Measurements from ENCODE around the gene DIS3.
"Not testable (repeated sequence)": the region's sequence is repeated elsewhere in the genome, so short reads cannot be mapped to it uniquely, and the experiment has no call there.

DIS3 gene

GRCh38 chr13:72781451-72782439 lies at the start of gene DIS3, which contains the start of gene PIBF1:
Gene DIS3 (minus strand): TSS chr13:72781900. CDS start chr13:72781832, 68 bp downstream.
Gene PIBF1 (plus strand): TSS chr13:72782133. CDS start chr13:72783470, 1,337 bp downstream.
- DNase-seq (ENCODE audit: low read depth), result peak; percentile 93

- no peak for DNase-seq (ENCODE audit: low read depth)
These were observed 42.0 kb upstream of the DIS3 start for GRCh38 chr13:72823724-72824123.

GRCh38 chr13:72823081-72823480 lies 41.4 kb upstream of the DIS3 start:
- DNase-seq (ENCODE audit: low read depth), result no peak

- DNase-seq (ENCODE audit: low read depth), result no peak
These were observed 39.2 kb upstream of the DIS3 start for GRCh38 chr13:72820898-72821279.

- DNase-seq (ENCODE audit: low read depth), result peak; percentile 28
These were observed 38.6 kb upstream of the DIS3 start for GRCh38 chr13:72820156-72820897.

- no peak for DNase-seq (ENCODE audit: low read depth)
These were observed 27.3 kb upstream of the DIS3 start for GRCh38 chr13:72808917-72809500.

- not testable (repeated sequence) for DNase-seq (ENCODE audit: low read depth)
These were observed 24.8 kb upstream of the DIS3 start for GRCh38 chr13:72806514-72806913.

GRCh38 chr13:72805676-72806346 lies 24.1 kb upstream of the DIS3 start:
- DNase-seq (ENCODE audit: low read depth), result no peak

GRCh38 chr13:72804301-72804700 lies 22.6 kb upstream of the DIS3 start:
- DNase-seq (ENCODE audit: low read depth), result no peak

GRCh38 chr13:72798817-72799216 lies 17.1 kb upstream of the DIS3 start:
- no peak for DNase-seq (ENCODE audit: low read depth)

- DNase-seq (ENCODE audit: low read depth), result no peak
These were observed 10.9 kb upstream of the DIS3 start for GRCh38 chr13:72792640-72793039.

GRCh38 chr13:72788831-72789230 lies 7.1 kb upstream of the DIS3 start:
- DNase-seq (ENCODE audit: low read depth), result no peak

GRCh38 chr13:72784679-72785078 lies 3.0 kb upstream of the DIS3 start:
- DNase-seq (ENCODE audit: low read depth), result not testable (repeated sequence)

- DNase-seq (ENCODE audit: low read depth), result no peak
These were observed 1.0 kb upstream of the DIS3 start for GRCh38 chr13:72782717-72783116.

- no peak for DNase-seq (ENCODE audit: low read depth)
These were observed 7.7 kb downstream of the DIS3 start for GRCh38 chr13:72774019-72774418.

GRCh38 chr13:72763411-72763810 lies 18.3 kb downstream of the DIS3 start:
- DNase-seq (ENCODE audit: low read depth), result no peak

GRCh38 chr13:72760189-72760588 lies 21.5 kb downstream of the DIS3 start:
- DNase-seq (ENCODE audit: low read depth), result no peak

GRCh38 chr13:72757792-72758535 lies 23.7 kb downstream of the DIS3 start:
- DNase-seq (ENCODE audit: low read depth), result no peak

GRCh38 chr13:72754111-72754510 lies 27.6 kb downstream of the DIS3 start:
- no peak for DNase-seq (ENCODE audit: low read depth)

GRCh38 chr13:72751220-72751619 lies 30.5 kb downstream of the DIS3 start:
- DNase-seq (ENCODE audit: low read depth), result no peak

- no peak for DNase-seq (ENCODE audit: low read depth)
These were observed 36.4 kb downstream of the DIS3 start for GRCh38 chr13:72745260-72745659.
